ENCODE measurements around the gene SYT17.
A peak's percentile ranks its signal among the peaks of the same experiment; 100 is the strongest.

SYT17 gene, protein sequence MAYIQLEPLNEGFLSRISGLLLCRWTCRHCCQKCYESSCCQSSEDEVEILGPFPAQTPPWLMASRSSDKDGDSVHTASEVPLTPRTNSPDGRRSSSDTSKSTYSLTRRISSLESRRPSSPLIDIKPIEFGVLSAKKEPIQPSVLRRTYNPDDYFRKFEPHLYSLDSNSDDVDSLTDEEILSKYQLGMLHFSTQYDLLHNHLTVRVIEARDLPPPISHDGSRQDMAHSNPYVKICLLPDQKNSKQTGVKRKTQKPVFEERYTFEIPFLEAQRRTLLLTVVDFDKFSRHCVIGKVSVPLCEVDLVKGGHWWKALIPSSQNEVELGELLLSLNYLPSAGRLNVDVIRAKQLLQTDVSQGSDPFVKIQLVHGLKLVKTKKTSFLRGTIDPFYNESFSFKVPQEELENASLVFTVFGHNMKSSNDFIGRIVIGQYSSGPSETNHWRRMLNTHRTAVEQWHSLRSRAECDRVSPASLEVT

DNA sequence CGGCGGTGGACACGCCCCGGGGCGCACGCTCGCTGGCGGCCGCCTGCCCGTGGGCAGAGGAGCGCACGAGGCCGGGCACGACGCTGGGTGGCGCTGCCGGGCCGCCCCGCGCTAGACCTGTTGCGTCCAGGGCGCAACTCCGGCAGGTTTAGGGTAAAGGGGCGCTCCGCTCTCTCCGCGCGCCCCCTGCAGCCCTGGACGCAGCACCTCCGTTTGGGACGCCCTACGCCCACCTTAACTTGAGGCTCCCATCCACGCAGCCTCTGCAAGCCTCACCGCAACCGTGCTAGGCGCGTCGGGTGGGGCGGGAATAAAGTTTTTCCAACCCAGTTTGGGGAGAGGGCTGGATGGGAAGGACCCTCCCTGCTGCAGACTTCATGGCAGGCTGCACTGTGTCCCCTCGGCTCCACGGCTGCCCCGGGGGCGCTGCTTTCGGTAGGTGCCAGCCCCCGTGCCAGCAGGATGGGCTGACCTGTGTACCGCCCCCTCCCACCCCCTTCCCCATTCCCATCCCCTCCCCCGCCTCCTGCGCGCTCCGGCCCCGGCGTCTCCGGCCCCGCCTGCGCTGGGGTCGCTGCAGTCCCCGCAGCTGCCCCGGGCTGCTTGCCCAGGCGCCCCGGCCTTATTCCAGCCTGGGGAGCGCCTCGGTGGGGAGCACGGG, at the start of gene SYT17:
Gene SYT17, plus strand, starts transcription at position 531 of the 661 bp plus-strand sequence. CDS start 407 bp downstream, outside the sequence.
- TF ChIP-seq, protein P1, sequence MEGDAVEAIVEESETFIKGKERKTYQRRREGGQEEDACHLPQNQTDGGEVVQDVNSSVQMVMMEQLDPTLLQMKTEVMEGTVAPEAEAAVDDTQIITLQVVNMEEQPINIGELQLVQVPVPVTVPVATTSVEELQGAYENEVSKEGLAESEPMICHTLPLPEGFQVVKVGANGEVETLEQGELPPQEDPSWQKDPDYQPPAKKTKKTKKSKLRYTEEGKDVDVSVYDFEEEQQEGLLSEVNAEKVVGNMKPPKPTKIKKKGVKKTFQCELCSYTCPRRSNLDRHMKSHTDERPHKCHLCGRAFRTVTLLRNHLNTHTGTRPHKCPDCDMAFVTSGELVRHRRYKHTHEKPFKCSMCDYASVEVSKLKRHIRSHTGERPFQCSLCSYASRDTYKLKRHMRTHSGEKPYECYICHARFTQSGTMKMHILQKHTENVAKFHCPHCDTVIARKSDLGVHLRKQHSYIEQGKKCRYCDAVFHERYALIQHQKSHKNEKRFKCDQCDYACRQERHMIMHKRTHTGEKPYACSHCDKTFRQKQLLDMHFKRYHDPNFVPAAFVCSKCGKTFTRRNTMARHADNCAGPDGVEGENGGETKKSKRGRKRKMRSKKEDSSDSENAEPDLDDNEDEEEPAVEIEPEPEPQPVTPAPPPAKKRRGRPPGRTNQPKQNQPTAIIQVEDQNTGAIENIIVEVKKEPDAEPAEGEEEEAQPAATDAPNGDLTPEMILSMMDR (IDR thresholded peaks at IDR 0.05; ENCODE audit: low read depth, low read length), result peak; percentile 60
- peak within 1 kb of the TSS; percentile 50 for H3K4me3 ChIP-seq (ENCODE audit: low read depth, low read length)

DNA sequence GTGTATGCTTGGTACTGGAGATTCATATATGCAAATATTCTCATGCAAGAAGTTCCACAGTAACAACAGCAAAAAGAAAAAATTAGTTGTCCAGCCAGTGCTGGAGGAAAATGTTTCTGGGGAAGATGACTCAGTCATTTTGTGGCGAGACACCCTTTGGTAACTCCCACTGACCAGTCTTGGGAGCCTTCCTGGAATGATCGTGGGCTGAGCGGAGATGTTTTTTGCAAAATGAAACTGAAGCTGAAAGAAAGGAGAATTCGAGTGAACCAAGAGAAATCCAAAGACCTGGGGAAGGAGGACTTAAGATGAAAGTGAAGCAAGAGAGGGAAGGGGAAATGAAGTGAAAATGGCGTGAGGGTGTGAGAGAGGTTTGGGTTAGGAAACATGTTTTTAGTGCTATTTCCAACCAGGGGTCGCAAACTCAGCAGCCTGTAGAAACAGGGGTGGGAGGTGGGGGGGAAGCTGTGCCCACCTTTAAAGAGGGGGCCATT, 49.1 kb upstream of the SYT17 start:
- H3K4me3 ChIP-seq (ENCODE audit: low read depth, low read length), result peak overlapping the region; percentile 67
- TF ChIP-seq, protein P1 (IDR thresholded peaks at IDR 0.05; ENCODE audit: low read depth, low read length), result no peak

DNA sequence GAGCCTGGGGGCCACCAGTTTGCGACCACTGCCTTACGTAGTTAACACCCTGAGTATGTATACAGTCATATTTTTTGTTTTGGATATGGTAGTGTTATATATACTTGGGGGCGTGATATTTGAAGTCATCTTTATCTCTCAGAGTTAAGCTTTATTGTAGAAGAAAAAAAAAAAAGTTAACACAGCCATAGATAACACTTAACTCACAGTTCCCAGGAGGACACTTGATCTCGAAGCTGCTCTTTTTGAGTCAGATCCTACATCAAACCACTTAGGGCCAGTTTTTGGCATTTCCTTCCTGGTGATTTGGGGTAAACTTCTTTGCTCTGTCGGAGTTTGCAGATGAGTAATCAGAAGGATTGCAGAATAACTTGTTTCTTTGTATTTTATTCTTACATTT, 48.5 kb upstream of the SYT17 start:
- TF ChIP-seq, protein P1 (IDR thresholded peaks at IDR 0.05; ENCODE audit: low read depth, low read length), result no peak
- peak overlapping the region; percentile 67 for H3K4me3 ChIP-seq (ENCODE audit: low read depth, low read length)

DNA sequence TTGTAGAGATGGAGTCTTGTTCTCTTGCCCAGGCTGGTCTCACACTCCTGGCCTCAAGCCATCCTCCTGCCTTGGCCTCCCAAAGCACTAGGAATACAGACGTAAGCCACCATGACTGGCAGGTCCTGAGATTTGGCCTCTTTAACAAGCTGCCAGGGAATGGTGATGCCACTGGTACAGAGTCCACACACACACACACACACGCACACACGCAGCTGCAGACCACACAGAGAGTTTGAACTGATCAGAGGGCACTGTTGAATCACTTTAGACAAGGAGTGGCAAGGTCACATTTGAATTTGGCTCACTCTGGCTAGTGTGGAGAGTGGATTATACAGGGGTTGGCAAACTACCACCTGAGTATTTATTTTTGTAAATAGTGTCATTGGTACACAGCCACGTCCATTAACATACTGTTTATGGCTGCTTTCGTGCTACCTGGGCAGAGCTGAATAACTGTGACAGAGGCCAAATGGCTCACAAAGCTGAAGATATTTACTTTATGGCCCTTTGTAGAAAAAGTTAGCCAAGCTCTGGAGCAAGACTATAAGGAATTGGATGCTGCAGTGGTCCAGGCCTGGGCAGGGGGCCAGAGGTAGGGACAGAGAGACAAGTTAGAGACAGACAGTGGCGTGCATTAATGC, 44.4 kb upstream of the SYT17 start:
- TF ChIP-seq, protein P1 (IDR thresholded peaks at IDR 0.05; ENCODE audit: low read depth, low read length), result no peak

DNA sequence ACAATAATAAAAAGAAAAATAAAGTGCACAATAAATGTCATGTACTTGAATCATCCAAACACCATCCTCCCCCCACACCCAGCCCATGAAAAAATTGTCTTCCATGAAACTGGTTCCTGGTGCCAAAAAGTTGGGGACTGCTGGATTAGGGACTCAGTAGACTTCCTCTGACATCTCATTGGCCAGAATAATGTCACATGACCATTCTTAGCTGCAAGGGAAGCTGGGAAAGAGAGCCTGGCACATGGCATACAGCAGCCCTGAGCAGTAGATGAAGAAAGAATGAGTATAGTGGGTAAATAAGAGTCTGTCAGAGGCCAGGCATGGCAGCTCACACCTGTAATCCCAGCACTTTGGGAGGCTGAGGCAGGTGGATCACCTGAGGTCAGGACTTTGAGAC, 41.7 kb upstream of the SYT17 start:
- TF ChIP-seq, protein P1 (IDR thresholded peaks at IDR 0.05; ENCODE audit: low read depth, low read length), result no peak
- H3K4me3 ChIP-seq (ENCODE audit: low read depth, low read length), result no peak overlapping the region

More for the DNA sequence above, 44.4 kb upstream of the SYT17 start:
- H3K4me3 ChIP-seq (ENCODE audit: low read depth, low read length), result no peak overlapping the region

DNA sequence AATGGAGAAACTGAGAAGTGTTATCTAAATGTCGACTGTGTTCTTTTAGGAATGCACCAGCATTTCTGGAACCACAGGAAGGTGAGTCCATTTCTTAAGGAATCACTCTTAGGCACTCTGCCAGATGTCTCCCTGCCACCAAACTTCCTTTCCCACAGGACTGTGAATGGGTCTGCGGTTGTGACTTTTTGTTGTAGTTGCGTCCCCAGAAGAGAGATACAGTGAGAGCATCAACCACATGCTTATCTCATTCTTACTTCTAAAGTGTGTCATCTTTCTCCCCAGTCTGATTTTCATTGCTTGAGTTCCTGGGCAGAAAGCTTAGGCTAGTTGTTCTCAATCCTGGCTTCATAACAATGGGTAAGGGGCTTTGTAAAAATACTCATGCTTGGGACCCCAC, 40.8 kb upstream of the SYT17 start:
- H3K4me3 ChIP-seq (ENCODE audit: low read depth, low read length), result no peak overlapping the region
- TF ChIP-seq, protein P1 (IDR thresholded peaks at IDR 0.05; ENCODE audit: low read depth, low read length), result no peak

All from WI38 (cell line).